Measurements from ENCODE around the gene OLFM1.

DNA sequence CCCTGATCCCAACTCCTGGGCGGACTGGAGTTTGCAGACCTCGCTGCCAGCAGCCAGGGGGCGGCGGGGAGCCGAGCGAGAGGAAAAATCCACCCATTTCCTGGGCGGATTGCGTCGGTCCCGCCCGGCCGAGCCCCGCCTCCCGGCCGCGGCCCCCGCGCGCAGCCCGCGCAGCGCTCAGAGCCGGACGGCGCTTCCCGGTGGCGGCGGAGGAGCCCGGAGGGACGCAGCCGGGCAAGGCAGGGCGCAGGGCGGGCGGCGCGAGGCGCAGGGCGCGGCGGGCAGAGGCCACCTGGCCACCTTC lies at the start of gene OLFM1:
- TF ChIP-seq, protein P1, sequence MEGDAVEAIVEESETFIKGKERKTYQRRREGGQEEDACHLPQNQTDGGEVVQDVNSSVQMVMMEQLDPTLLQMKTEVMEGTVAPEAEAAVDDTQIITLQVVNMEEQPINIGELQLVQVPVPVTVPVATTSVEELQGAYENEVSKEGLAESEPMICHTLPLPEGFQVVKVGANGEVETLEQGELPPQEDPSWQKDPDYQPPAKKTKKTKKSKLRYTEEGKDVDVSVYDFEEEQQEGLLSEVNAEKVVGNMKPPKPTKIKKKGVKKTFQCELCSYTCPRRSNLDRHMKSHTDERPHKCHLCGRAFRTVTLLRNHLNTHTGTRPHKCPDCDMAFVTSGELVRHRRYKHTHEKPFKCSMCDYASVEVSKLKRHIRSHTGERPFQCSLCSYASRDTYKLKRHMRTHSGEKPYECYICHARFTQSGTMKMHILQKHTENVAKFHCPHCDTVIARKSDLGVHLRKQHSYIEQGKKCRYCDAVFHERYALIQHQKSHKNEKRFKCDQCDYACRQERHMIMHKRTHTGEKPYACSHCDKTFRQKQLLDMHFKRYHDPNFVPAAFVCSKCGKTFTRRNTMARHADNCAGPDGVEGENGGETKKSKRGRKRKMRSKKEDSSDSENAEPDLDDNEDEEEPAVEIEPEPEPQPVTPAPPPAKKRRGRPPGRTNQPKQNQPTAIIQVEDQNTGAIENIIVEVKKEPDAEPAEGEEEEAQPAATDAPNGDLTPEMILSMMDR (IDR thresholded peaks at IDR 0.05), result no peak
- no peak for TF ChIP-seq POLR2A (IDR thresholded peaks at IDR 0.05)

All from lower leg skin (tissue), 3 donors.